HUES48 (cell line): ENCODE results near the gene ARPC5.

Experiments
- H3K27ac ChIP-seq: one replicate; pipeline ENCODE4 v1.7.0; 2013; ENCODE audit warnings: low read depth, low read length, inconsistent platforms
- H3K27me3 ChIP-seq: 2 replicates; pipeline ENCODE4 v1.6.1; 2013; ENCODE audit warnings: mild to moderate bottlenecking, low read length; ENCODE audit not compliant: control insufficient read depth, insufficient read depth
- H3K36me3 ChIP-seq: 2 replicates; pipeline ENCODE4 v1.6.1; 2013; ENCODE audit warnings: low read length; ENCODE audit not compliant: control insufficient read depth, insufficient read depth
- H3K4me1 ChIP-seq: 2 replicates; pipeline ENCODE4 v1.6.1; 2013; ENCODE audit warnings: mild to moderate bottlenecking, low read length; ENCODE audit not compliant: control insufficient read depth, insufficient read depth
- H3K4me3 ChIP-seq: 2 replicates; pipeline ENCODE4 v1.5.1; 2013; ENCODE audit warnings: mild to moderate bottlenecking, low read depth, low read length
- H3K9ac ChIP-seq: 2 replicates; pipeline ENCODE4 v1.6.1; 2013; ENCODE audit warnings: mild to moderate bottlenecking, low read depth, low read length, moderate library complexity
- H3K9me3 ChIP-seq: 2 replicates; pipeline ENCODE4 v1.6.1; 2013; ENCODE audit warnings: low read length; ENCODE audit not compliant: control insufficient read depth, insufficient read depth

ARPC5 gene

GRCh38 chr1:183670169-183670568 is 34.6 kb upstream of the ARPC5 start:
- Histone ChIP-seq H3K9me3 (peaks cover 6% of the 10 kb centered on the region; the same call in 1 of the 2 replicates), H3K4me3 (no peak overlapping the region), H3K27ac (no peak overlapping the region), H3K36me3 (no peaks in the 10 kb centered on the region), H3K4me1 (no peaks in the 10 kb centered on the region), H3K27me3 (no peaks in the 10 kb centered on the region), H3K9ac (no peak overlapping the region)

DNA sequence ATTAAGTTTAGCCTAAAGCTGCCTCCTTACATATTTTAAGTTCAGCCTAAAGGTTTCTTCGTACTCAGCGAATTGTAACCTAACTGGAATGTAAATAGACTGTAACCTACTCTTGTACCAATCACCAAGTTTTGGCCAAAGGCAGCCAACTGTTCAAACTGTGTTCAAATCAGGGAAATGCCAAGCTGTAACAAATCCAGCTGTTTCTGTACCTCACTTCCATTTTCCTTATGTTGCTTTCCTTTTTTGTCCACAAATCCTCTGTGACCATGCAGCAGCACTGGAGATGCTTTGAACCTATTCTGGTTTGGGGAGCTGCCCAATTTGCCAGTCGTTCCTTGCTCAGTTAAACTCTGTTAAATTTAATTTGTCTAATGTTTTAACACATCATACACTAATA is 20.8 kb upstream of the ARPC5 start:
- Histone ChIP-seq H3K4me1 (no peaks in the 10 kb centered on the region), H3K27me3 (no peaks in the 10 kb centered on the region), H3K9me3 (no peaks in the 10 kb centered on the region), H3K9ac (no peak overlapping the region), H3K27ac (no peak overlapping the region), H3K4me3 (no peak overlapping the region), H3K36me3 (no peaks in the 10 kb centered on the region)

DNA sequence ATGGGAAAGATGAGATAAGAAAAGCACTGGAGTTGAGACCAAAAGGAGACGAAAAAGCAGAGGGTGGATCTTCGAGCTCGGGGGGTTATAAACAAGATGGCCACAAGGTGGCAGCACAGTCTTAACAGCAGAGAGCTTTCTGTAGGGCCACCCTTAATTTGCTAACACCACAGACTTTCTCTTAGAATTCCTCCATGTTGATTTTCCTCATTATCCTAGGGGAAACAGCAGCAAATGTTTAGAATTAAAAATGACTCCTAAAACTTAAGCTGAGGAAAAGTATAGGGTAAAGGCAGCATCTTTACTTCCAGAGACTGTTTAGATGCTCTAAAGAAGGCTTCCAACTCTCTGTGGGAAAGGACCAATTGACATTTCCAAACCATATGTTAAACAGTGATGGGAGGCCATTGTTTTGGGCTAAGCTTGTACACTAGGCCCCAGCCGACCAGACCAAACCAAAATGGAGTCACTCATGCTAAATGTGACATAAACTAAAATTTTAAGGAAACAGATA is 20.0 kb upstream of the ARPC5 start:
- Histone ChIP-seq H3K4me3 (no peak overlapping the region), H3K4me1 (no peaks in the 10 kb centered on the region), H3K27ac (no peak overlapping the region), H3K9me3 (no peaks in the 10 kb centered on the region), H3K27me3 (no peaks in the 10 kb centered on the region), H3K36me3 (no peaks in the 10 kb centered on the region), H3K9ac (no peak overlapping the region)

DNA sequence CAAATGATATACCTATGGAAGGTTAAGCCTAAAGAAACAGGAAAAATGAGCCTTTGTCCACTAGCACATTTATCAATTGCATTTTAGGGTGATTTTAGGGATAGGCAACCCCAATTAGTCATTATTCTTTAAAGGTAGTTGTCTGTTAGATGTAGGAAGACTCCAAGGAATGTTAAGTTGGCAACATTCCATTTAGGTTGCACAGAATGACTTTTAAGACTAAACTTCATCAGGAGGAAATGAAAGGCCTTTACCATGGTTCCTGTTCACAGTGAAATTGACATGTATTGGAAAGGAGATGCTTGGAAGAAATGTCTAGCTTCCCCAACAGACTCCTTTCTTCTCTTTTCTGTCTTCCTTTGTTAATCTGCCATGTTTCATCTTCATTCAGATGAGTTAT is 19.1 kb upstream of the ARPC5 start:
- Histone ChIP-seq H3K27ac (no peak overlapping the region), H3K4me1 (no peaks in the 10 kb centered on the region), H3K9ac (no peak overlapping the region)

DNA sequence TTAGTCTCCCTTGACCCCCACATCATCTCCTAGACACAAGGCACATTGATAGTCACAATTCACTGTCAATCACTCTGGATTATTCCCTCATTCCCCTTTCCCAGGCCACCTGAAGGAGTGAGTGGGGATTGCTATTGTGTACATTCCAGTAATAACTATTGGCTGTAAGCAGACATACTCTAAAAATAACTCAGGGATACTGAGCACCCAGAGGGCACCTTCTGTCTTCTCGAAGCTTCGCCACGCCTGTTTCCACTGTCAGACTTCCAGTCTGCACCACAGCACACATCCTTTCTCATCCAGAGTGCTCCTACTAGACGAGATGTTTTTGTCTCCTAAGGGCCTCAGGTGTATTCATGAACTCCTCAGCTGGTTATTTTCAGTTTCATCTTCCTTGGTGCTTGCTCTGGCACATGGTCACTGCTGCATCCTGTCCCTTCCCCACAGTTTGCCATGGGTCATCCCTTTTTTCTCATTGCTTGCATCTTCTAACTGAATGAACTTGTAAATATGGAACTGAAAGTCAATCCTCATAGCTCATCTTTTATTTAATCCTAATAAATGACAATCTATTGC is 18.4 kb upstream of the ARPC5 start:
- no peak overlapping the region for H3K27ac ChIP-seq
- H3K9ac ChIP-seq = no peak overlapping the region
- H3K9me3 ChIP-seq = no peaks in the 10 kb centered on the region
- H3K27me3 ChIP-seq = no peaks in the 10 kb centered on the region
- H3K4me3 ChIP-seq = no peak overlapping the region
- H3K4me1 ChIP-seq = no peaks in the 10 kb centered on the region
- no peaks in the 10 kb centered on the region for H3K36me3 ChIP-seq

More for the DNA sequence above, 19.1 kb upstream of the ARPC5 start:
- Histone ChIP-seq H3K36me3 (no peaks in the 10 kb centered on the region), H3K4me3 (no peak overlapping the region), H3K9me3 (no peaks in the 10 kb centered on the region), H3K27me3 (no peaks in the 10 kb centered on the region)

- H3K9ac ChIP-seq = no peak overlapping the region
- no peaks in the 10 kb centered on the region for H3K4me1 ChIP-seq
- H3K4me3 ChIP-seq = no peak overlapping the region
Measured at GRCh38 chr1:183653462-183653794, 17.8 kb upstream of the ARPC5 start.

GRCh38 chr1:183652547-183653461 is 17.2 kb upstream of the ARPC5 start, which contains the start of gene APOBEC4:
Gene APOBEC4 (minus strand): TSS chr1:183653316. CDS start chr1:183648781, 4,535 bp downstream.
- Histone ChIP-seq H3K27me3 (no peaks in the 10 kb centered on the region), H3K9me3 (no peaks in the 10 kb centered on the region), H3K27ac (no peak within 1 kb of the TSS), H3K4me1 (no peaks in the 10 kb centered on the region), H3K9ac (no peak within 1 kb of the TSS), H3K36me3 (no peaks in the 10 kb centered on the region), H3K4me3 (no peak within 1 kb of the TSS)

More at GRCh38 chr1:183653462-183653794, 17.8 kb upstream of the ARPC5 start:
- H3K9me3 ChIP-seq = no peaks in the 10 kb centered on the region
- no peaks in the 10 kb centered on the region for H3K36me3 ChIP-seq
- H3K27me3 ChIP-seq = no peaks in the 10 kb centered on the region
- no peak overlapping the region for H3K27ac ChIP-seq

DNA sequence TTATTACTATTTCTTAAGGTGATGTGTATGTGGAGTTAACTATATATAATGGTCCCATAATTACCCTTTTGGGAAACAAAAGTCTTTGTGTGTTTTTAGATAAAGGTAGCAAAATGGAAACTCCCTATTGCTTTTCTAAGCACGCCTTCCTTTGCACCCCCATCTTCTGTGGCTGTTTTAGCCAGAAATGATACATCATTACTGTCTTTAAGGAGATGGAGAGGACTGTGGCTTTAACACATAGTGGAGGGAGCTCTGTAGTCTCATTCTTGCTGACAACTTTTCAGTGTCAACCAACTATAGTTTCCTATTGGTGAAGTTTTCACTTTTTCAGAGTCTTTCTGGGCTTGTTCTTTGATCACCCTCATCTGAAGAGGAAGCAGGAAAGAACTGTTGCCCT is 16.5 kb upstream of the ARPC5 start:
- Histone ChIP-seq H3K4me1 (no peaks in the 10 kb centered on the region), H3K36me3 (no peaks in the 10 kb centered on the region), H3K9ac (no peak overlapping the region), H3K27me3 (no peaks in the 10 kb centered on the region), H3K9me3 (no peaks in the 10 kb centered on the region), H3K4me3 (no peak overlapping the region), H3K27ac (no peak overlapping the region)

GRCh38 chr1:183651612-183652011 is 16.0 kb upstream of the ARPC5 start:
- H3K4me1 ChIP-seq = no peaks in the 10 kb centered on the region
- no peak overlapping the region for H3K27ac ChIP-seq
- no peaks in the 10 kb centered on the region for H3K27me3 ChIP-seq
- no peak overlapping the region for H3K4me3 ChIP-seq
- no peaks in the 10 kb centered on the region for H3K9me3 ChIP-seq
- H3K36me3 ChIP-seq = no peaks in the 10 kb centered on the region
- no peak overlapping the region for H3K9ac ChIP-seq

GRCh38 chr1:183648042-183648441 is 12.5 kb upstream of the ARPC5 start:
- no peaks in the 10 kb centered on the region for H3K9me3 ChIP-seq
- H3K4me3 ChIP-seq = no peak overlapping the region
- H3K9ac ChIP-seq = no peak overlapping the region
- no peaks in the 10 kb centered on the region for H3K36me3 ChIP-seq
- no peaks in the 10 kb centered on the region for H3K4me1 ChIP-seq
- no peaks in the 10 kb centered on the region for H3K27me3 ChIP-seq
- H3K27ac ChIP-seq = no peak overlapping the region

DNA sequence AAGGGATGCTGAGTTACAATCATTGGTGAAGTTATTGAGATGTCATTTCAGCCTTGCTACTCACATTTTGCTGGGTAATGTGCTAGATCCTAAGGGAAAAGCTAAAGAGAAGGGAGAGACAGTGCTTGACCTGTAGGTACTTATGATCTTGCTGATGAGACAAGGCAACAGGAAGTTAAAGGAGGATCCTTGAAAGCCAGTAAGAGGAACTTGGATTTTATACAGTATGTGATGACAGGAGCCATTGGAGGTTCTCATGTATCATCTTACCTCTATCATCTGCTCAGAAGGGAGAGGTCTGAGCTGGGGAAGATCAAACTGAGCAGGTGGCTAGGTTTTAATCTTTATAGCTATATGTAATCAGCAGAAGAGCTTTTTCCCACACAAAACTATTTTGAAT is 11.2 kb upstream of the ARPC5 start:
- H3K36me3 ChIP-seq = no peaks in the 10 kb centered on the region
- no peak overlapping the region for H3K4me3 ChIP-seq
- H3K9ac ChIP-seq = no peak overlapping the region
- H3K9me3 ChIP-seq = no peaks in the 10 kb centered on the region
- H3K4me1 ChIP-seq = no peaks in the 10 kb centered on the region
- H3K27ac ChIP-seq = no peak overlapping the region
- no peaks in the 10 kb centered on the region for H3K27me3 ChIP-seq
